Fibroblast of lung (primary cell): Measurements from ENCODE around the gene TUT7.

Experiments used
- EZH2 ChIP-seq: IDR thresholded peaks from 2 replicates; pipeline ENCODE4 v1.5.1; 2012; ENCODE audit warnings: low read length, control low read depth, mild to moderate bottlenecking; ENCODE audit errors: missing control alignments
- TF ChIP-seq, protein P1 (sequence below), 2 donors: IDR thresholded peaks in 1 of 2; conservative IDR thresholded peaks in 1 of 2; 1 replicate in 1 of 2; 2 replicates in 1 of 2; pipeline ENCODE4 v1.5.1; 2011 to 2012; ENCODE audit warnings: low read length in 2 of 2, control low read depth in 1 of 2, inconsistent platforms in 1 of 2, low read depth in 1 of 2, mild to moderate bottlenecking in 1 of 2

DNA sequence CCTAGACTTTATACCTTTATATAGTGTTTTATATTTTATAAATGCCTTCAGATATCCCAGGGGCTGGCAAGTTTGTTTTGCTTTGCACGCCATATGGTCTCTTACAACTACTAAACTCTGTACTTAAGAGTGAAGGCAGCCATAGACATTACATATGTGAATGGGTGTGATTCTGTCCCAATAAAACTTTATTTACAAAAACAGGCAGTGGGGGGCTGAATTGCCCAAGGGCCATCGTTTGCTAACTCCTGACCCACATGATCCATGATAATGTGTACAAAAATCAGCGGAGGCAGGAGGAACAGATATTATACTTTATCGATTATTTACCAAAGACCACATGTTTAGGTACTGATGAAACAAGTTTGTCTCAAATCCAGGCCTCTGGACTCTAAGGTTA, 36.0 kb downstream of the TUT7 start:
- TF ChIP-seq, protein P1, sequence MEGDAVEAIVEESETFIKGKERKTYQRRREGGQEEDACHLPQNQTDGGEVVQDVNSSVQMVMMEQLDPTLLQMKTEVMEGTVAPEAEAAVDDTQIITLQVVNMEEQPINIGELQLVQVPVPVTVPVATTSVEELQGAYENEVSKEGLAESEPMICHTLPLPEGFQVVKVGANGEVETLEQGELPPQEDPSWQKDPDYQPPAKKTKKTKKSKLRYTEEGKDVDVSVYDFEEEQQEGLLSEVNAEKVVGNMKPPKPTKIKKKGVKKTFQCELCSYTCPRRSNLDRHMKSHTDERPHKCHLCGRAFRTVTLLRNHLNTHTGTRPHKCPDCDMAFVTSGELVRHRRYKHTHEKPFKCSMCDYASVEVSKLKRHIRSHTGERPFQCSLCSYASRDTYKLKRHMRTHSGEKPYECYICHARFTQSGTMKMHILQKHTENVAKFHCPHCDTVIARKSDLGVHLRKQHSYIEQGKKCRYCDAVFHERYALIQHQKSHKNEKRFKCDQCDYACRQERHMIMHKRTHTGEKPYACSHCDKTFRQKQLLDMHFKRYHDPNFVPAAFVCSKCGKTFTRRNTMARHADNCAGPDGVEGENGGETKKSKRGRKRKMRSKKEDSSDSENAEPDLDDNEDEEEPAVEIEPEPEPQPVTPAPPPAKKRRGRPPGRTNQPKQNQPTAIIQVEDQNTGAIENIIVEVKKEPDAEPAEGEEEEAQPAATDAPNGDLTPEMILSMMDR (conservative IDR thresholded peaks at IDR 0.05 in 1 of 2, IDR thresholded peaks at IDR 0.05 in 1 of 2; ENCODE audit: low read depth in 1 of 2, low read length in 2 of 2): no peak
- no peak for TF ChIP-seq EZH2
